KMS-11 (cell line): ENCODE results near the gene TMEM120A.
A peak's percentile ranks its signal among the peaks of the same experiment; 100 is the strongest.

Source experiments
- H2AFZ ChIP-seq: fragments of 200-600 bp; sonication (generic); 2 replicates; pipeline ENCODE4 v1.6.1; 2016; ENCODE audit warnings: antibody characterized with exemption, mixed run types, low read depth
- H3K27ac ChIP-seq: fragments of 200-600 bp; sonication (generic); 2 replicates; pipeline ENCODE4 v1.6.1; 2016; ENCODE audit warnings: mild to moderate bottlenecking, mixed run types
- H3K27me3 ChIP-seq: fragments of 200-600 bp; sonication (generic); 2 replicates; pipeline ENCODE4 v1.6.1; 2017; ENCODE audit warnings: mild to moderate bottlenecking, low read depth, mixed run types, moderate library complexity; ENCODE audit not compliant: insufficient read depth
- H3K36me3 ChIP-seq: fragments of 200-600 bp; sonication (generic); 2 replicates; pipeline ENCODE4 v1.6.1; 2017; ENCODE audit warnings: mild to moderate bottlenecking, mixed run types; ENCODE audit not compliant: insufficient read depth
- H3K4me1 ChIP-seq: fragments of 200-600 bp; sonication (generic); 2 replicates; pipeline ENCODE4 v1.6.1; 2016; ENCODE audit warnings: mild to moderate bottlenecking, low read depth, mixed run types; ENCODE audit not compliant: poor library complexity, severe bottlenecking
- H3K4me2 ChIP-seq: fragments of 200-600 bp; sonication (generic); 2 replicates; pipeline ENCODE4 v1.7.0; 2016; ENCODE audit warnings: mild to moderate bottlenecking, mixed run types
- H3K4me3 ChIP-seq: fragments of 200-600 bp; sonication (generic); IDR thresholded peaks from 2 replicates; pipeline ENCODE4 v1.6.1; 2017; ENCODE audit warnings: low read depth, low read length, mixed read lengths; ENCODE audit not compliant: insufficient read depth
- H3K79me2 ChIP-seq: fragments of 200-600 bp; sonication (generic); 2 replicates; pipeline ENCODE4 v1.6.1; 2016; ENCODE audit warnings: low read depth, mixed run types; ENCODE audit not compliant: insufficient read depth
- H3K9ac ChIP-seq: fragments of 200-600 bp; sonication (generic); 2 replicates; pipeline ENCODE4 v1.6.1; 2016; ENCODE audit warnings: mild to moderate bottlenecking, mixed run types
- H4K20me1 ChIP-seq: fragments of 200-600 bp; sonication (generic); 2 replicates; pipeline ENCODE4 v1.6.1; 2016; ENCODE audit warnings: mild to moderate bottlenecking, mixed run types; ENCODE audit not compliant: insufficient read depth
- CTCF ChIP-seq: fragments of 200-600 bp; sonication (generic); conservative IDR thresholded peaks from 2 replicates; pipeline ENCODE4 v1.6.1; 2017; ENCODE audit warnings: low read depth, mild to moderate bottlenecking, antibody characterized with exemption, low read length, moderate library complexity, mixed read lengths

Gene TMEM120A

GRCh38 chr7:75967487-75967997, 26.9 kb downstream of the TMEM120A start:
- H4K20me1 ChIP-seq, result no peaks in the 10 kb centered on the region
- no peak for TF ChIP-seq CTCF
- H3K36me3 ChIP-seq, result no peaks in the 10 kb centered on the region
- H3K27ac ChIP-seq, result no peak overlapping the region
- H2AFZ ChIP-seq, result no peak overlapping the region
- no peak overlapping the region for H3K4me2 ChIP-seq
- H3K4me1 ChIP-seq, result peaks cover 28% of the 10 kb centered on the region
- H3K27me3 ChIP-seq, result no peaks in the 10 kb centered on the region
- H3K79me2 ChIP-seq, result no peaks in the 10 kb centered on the region; the same call in 1 of the 2 replicates
- H3K4me3 ChIP-seq, result no peak overlapping the region
- H3K9ac ChIP-seq, result no peak overlapping the region

GRCh38 chr7:75967055-75967454, 27.3 kb downstream of the TMEM120A start:
- H3K27me3 ChIP-seq, result no peaks in the 10 kb centered on the region
- no peaks in the 10 kb centered on the region for H3K36me3 ChIP-seq
- no peak for TF ChIP-seq CTCF
- no peak overlapping the region for H3K4me3 ChIP-seq
- H3K4me2 ChIP-seq, result no peak overlapping the region
- no peak overlapping the region for H3K9ac ChIP-seq
- H2AFZ ChIP-seq, result no peak overlapping the region
- no peak overlapping the region for H3K27ac ChIP-seq
- no peaks in the 10 kb centered on the region for H4K20me1 ChIP-seq
- H3K4me1 ChIP-seq, result peaks cover 28% of the 10 kb centered on the region
- H3K79me2 ChIP-seq, result no peaks in the 10 kb centered on the region; the same call in 1 of the 2 replicates

GRCh38 chr7:75966190-75966961, 28.0 kb downstream of the TMEM120A start:
- TF ChIP-seq CTCF, result no peak
- Histone ChIP-seq H3K27me3 (no peaks in the 10 kb centered on the region), H3K4me2 (peak overlapping the region; percentile 55), H3K4me3 (no peak overlapping the region), H3K36me3 (no peaks in the 10 kb centered on the region), H2AFZ (no peak overlapping the region), H4K20me1 (no peaks in the 10 kb centered on the region), H3K4me1 (peaks cover 28% of the 10 kb centered on the region), H3K9ac (no peak overlapping the region), H3K79me2 (no peaks in the 10 kb centered on the region; the same call in 1 of the 2 replicates), H3K27ac (peak overlapping the region; percentile 26; the same call in 1 of the 2 replicates)

- Histone ChIP-seq H3K79me2 (no peaks in the 10 kb centered on the region; the same call in 1 of the 2 replicates), H3K9ac (no peak overlapping the region), H3K4me1 (peaks cover 28% of the 10 kb centered on the region), H3K4me2 (peak overlapping the region; percentile 55), H2AFZ (no peak overlapping the region), H3K27me3 (no peaks in the 10 kb centered on the region), H3K27ac (peak overlapping the region; percentile 26; the same call in 1 of the 2 replicates), H3K36me3 (no peaks in the 10 kb centered on the region), H3K4me3 (no peak overlapping the region), H4K20me1 (no peaks in the 10 kb centered on the region)
- TF ChIP-seq CTCF, result no peak
Measured at GRCh38 chr7:75965617-75966016, 28.8 kb downstream of the TMEM120A start.
